Measurements from ENCODE around the gene ZDHHC8.

ZDHHC8 gene

DNA sequence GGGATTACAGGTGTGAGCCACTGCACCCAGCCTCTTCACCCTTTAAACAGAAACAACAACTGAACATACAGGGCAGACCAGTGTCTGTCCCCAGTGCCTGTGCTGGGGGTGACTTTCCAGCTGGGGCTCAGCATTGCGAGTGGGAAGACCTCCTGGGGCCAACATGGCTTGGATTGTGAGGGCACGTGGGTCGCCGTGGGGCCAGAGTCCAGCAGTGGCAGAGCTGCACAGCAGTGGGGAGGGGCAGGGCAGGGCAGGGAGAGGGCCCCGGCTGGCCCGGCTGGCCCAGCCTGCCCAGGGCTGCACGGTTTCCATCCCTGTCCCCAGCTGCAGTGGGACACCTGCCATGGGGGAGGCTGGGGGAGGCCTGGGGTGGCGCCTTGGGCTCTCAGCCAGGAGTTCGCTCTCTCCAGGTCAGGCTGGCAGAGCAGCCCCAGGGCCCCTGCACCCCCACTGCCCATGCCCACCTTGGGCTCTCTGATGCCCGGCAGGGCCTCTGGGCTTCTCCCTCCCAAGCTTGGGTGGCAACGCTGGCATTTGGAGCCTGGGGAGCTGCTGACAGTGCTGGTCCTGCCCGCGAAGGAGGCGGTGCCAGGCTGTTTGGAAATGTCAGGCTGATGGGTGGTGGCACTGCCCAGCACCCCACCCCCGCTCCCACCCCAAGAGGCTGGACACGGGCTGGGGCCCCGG is 49.7 kb downstream of the ZDHHC8 start:
- no peak for DNase-seq

DNA sequence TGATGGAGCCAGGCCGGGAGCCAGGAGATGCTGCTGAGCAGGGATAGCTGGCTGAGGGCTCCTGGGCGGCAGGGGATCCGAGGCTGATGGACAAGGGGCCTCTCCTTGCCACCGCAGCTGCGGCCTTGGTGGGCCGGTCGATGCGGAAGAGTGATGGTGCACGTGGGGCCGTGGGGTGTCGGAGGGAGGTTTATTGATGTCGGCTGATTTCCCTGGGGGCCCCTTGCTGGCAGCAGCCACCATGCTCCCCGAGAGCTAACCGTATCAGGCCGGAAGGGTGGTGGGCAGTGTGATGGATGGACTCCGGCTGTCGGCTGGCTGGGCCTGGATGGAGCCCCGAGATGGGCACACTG is 50.3 kb downstream of the ZDHHC8 start:
- DNase-seq: no peak

DNA sequence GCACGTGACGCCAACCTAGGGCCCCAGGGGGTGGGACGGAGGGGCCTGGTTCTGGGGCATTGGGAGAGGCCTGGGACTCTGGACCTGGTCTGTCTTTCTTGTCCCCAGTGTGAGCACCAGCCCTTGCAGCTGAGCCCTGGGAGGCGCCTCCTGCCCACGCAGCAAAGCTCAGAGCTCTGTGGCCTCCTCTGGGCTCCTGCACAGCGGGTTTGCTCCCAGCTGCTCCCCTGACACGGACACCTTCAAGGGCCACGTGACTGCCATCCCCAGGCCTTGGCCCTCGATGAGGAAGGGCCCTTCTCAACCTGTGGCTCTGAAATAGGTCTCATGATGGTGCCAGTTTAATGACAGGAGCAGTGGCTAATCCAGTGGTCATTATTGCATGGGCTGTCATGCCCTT is 50.8 kb downstream of the ZDHHC8 start:
- DNase-seq: no peak

DNA sequence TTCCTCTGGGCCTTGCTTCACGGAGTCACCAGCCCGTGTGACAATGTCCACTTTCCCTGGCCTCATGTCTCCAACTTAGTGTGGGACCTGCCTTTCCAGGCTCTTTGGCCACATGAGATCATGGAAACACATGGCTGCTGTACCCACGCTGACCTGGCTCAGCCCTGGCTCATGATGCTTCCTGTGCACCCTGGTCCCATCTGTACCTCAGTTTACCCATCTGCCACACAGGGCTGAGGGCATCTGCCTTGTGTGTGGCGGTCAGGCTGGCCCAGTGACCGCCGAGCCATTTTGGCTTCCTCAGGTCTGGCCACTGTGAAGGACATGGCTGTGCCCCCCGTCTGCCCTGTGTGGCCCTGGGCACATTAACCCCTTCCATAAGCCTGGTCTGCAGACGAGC is 51.5 kb downstream of the ZDHHC8 start:
- DNase-seq: no peak

DNA sequence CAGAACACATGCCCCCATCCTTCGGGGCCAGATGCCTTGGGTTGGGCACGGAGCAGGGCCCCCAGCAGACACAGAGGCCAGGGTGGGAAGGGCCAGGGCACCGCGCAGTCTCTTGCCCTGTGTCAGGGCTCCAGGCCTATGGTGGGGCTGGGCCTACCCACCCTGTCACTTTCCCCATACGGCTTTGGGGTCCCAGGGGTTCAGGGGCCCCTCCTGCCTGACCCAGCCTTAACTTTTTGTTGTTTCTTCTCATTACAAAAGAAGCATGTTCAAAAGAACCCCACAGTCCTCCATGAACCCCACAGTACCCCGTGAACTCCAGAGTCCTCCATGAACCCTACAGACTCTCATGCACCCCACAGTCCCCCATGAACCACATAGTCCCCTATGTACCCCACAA is 52.2 kb downstream of the ZDHHC8 start:
- DNase-seq: no peak

DNA sequence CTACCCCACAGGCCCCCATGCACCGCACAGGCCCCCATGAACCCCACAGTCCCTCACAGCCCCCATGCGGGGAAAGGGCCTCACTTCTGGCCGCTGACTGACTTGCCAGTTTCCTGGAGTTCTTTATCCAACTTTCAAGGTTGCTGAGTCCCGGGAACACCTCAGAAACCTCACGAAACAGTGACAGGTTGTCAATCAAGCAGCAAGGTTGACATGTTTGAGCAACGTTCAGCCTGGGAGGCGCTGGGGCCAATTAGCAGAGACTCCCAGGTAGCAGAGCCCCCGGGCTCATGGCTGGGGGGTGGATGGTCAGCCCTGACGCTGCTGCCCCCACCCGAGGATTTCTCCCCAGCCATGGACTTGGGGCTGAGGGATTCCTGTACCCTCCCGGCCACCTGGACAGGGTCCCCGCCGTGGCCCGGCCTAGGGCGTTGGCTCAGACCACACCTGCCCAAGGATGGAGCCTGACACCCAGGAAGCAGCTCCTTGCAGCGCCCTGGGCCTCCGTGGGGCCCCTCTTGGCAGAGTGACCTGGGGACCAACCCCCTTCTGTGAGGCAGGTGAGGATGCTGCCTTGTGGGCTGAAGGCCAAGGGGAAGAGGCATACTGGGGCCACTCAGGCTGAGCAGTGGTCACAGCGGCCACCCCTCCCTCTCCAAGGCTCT is 53.0 kb downstream of the ZDHHC8 start:
- DNase-seq: no peak

DNA sequence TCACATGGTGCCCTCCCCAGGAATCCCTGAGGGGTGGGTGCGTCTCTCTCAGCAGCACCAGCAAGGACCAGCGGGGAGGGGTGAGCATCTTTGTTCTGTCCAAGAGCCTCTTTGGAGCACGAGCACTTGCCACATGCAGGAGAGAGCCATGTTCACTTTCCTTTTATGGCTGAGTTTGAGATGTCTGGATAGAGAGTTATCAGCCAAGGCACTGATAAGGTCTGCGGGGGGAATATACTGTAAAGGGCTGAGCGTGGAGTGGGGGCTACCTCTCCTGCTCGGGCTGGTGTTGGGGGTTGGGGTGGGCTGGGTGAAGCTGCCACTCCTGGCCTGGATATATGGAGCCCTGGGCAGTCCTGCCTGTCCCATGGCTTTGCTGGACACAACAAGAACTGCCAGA is 54.1 kb downstream of the ZDHHC8 start:
- no peak for DNase-seq

DNA sequence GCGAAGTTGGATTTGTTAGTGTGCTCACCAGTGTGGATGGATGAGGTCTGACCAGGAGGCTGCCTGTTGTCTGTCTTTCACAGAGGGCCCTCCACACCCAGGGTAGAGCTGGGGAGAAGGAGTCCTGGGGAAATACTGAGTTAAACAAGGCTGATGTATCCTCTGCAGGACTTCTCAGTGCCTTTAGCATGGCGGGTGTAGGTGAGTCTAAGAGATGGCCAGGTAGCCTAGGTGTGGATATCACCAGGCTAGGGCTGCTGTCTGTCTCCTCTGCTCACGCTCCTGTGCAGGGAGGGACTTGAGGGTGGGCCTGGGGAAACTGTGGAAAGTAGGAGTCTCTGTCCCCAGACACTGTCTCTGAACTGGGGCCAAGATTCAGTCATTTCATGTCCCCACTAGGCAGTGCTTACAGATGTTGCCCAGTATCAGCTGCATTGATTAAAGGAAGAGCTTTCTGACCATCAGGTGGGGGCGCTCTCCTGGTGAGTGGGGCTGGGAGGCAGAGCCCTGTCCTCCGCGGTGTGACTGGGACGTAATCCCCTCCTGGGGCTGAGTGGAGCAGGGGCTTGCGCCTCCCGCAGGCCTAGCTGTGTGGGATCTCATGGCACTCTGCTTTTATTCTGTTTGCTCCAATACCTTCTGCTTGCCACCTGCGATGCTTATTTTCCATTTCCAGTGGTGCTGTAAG is 54.7 kb downstream of the ZDHHC8 start:
- no peak for DNase-seq

DNA sequence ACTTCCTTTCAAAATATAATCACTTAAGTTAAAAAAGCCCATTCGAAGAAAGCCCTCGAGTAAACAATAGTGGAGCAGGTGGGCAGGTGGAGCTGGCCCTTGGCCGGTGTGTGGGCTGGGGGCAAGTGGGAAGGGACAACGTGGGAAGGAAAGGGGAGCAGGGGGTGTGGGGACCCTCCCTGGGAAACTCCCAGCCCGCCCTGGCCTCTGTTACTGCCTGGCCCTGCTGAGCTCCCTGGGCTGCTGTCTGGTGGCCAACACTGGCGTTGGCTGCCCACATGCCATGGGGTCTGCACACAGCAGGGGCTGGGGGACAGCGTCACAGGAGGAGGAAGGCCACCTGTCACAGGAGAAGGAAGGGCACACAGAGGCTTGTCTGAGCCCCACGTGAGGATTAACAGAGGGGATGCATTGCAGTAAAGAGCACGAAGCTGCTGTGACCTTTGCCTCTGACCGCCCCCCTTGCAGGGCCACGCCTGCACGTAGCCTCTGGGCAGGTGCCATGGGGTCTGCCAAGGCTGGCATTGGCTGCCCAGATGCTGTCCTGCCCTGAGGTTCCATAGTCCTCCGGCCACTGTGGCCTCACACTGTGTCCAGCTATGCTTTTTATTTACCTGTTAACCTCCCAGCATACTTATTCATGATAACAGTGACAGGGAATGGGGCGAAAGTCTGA is 55.4 kb downstream of the ZDHHC8 start:
- no peak for DNase-seq

DNA sequence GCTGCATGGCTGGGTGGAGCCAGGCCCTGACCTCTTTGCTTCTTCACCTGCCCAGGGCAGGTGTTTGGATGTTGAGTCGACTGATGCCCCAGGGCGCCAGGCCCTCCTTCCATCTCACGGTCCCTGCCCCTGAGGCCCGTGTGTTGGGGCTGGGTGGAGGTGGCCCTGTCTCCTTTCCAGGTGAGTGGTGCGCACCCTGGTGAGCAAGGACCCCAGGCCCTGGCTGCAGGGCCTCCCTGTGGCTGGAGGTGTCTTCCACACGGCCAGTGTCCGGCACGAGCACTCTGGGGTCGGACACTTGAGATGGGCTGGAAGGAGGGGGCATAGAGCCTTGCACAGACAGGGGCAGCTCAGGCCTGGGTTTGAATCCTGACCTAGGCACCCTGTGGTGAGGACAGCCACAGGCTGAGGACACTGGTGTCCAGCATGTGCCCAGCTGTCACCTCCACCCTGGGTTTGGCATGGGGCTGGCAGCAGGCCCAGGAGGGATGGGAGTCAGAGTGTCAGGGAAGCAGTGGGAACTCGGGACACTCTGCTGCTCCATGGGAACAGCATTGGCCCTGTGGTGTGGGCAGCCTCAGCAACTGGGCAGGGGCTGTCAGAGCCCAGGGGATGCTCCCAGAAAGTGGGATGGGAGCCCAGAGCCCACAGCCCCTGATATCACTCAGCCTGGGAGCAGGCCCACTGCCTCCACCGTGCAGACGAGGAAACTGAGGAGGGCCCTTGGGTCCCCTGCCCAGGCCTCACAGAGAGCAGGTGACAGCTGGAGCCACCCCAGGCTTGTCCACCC is 56.4 kb downstream of the ZDHHC8 start:
- DNase-seq: no peak

DNA sequence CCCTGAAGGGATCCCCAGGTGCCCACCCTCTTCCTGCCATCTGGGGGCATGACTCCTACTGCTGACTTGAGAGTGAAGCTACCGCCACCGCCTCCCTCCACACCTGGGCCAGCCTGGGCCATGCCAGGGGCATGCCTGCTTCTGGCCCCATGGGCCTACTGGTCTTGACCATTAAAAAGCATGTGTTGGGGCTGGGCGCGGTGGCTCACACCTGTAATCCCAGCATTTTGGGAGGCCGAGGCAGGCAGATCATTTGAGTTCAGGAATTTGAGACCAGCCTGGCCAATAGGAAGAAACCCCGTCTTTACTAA is 56.9 kb downstream of the ZDHHC8 start:
- DNase-seq: no peak

DNA sequence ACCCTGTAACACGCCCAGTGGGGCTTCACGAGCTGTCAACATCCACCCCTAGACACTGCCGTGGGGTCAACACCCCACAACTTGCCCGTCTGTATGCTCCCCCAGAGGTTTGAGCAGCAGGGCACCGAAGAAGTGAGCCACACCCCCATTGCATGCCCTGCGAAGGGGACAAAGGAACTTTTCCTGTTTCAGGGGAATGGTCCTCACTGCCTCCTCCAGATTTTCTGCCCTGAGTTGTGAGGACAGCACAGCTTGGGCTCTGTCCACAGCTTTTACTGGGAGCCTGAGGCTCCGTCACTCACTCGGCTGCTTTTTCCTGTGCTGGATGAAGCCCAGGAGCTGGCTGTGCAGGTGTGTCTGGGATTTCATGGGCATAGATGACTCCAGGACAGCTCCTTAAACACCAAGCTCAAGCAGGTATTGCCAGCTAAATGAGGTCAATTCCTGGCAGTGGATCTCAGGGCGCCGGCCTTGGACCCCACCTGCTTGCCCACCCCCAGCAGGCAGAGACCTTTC is 59.5 kb downstream of the ZDHHC8 start:
- DNase-seq: no peak

DNA sequence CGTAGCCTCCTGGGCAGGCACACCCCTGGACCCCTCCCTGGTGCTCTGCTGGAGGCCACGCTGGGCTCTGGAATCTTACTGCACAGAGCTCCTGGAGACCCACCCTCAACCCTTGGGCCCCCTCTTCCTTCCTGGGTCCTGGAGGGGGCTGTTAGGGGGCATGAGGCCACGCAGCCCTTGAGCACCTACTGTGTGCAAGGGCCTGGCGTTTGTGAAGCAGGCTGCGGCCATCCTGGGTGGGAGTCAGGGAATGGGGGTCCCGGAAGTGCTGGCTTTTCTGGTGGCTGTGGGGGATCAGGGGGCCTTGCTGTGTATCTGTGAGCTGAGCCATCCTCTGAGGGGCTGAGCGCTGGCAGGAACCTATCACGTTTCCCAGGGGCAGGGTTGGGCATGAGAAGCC is 60.2 kb downstream of the ZDHHC8 start:
- no peak for DNase-seq

DNA sequence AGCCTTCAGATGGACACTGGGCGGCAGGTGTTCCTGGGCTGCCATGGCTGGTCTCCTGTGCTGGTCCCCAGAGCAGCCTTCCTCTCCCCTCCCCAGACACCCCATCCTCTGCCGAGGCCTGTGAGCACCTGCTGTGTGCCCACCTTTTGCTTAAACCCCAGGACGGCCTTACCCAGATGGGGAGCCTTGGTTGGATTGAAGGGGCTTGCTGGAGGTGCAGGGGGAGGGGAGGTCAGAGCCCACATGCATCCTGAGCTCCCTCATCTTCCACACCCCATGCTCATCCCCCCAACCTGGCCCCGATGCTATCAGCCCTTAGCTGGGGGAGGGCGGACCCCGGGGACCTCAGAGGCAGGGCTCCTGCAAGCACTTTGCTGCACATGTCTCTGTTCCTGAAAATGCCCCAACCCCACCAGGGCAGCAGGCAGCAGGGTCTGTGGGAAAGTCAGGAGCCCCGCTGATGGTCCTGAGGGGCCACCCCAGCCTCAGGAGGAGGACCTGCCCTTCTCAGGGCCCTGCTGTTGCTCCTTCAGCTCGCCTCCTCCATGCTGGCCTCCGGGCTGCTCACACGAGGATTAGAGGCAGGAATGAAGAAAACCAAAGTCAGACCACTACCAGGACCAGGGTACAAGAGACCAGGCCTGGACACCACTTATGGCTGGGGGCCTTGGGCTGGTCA is 60.8 kb downstream of the ZDHHC8 start:
- no peak for DNase-seq

DNA sequence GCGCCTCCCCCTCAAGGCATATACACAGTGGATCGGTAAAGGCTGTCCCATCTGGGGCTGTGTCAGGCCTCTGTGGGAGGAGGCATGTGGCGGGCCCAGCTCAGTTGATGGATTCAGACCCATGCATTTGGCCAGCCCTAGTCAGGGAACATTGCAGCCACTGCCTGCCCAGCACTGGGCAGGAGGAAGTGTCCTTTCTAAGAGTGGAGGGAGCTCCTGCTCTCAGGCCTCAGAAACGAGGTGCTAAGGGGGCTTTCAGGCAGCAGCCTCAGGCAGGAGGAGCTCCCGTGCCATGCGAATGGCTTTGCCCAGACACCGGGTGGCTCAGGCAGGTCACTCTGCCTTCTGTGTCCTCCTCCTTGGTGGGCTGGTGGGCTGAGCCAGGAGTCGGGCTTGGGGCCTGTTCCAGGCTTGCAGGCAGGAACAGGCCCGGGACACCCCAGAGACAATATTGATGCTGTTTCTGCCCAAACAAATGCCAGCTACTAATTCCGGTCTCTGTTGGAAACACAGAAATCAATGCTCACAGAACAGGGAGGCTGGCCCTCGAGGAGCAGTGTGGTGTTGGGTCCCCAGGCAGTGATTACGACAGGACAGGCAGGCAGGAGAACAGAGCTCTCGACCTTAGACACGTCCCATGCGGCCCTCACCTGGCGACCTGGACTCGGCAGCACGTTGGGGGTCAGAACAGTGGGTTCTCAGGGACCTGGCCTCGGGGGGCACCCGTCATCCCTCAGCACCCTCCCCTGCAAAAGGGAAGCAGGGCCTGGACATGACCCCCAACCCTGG is 61.6 kb downstream of the ZDHHC8 start:
- DNase-seq: no peak

DNA sequence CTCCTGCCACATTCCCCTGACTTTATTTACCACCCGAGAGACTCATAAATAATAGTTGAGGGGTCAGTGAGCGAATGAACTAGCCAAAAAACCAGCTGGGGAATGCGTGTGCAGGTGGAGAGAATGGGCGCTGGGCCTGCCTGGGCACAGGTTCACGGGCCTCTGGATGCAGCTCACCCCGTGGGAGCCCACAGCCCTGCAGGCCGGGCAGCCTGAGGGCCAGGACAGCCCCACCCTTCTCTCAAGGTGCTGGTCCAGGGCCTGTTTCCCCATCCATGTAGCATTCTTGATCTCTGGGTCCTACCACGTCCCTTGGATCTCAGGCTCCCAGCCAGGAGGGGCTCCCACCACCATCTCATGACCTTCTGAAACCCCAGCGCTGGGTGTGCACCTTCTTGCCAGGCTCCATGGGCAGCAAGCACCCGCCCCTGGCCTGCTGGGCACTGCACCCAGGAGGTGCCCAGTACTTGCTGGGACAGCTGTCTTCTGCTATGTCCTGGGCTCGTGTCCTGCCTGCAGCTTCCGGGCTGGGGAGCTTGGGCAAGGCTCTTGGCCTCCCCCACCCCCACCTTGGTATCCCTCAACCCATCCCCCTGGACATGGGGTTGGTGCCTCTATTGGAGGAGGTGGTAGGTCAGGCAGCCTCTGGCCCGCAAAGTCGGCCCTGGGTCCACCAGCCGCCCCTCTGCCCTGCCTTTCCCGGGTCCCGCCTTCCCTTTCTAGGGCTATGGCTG is 62.3 kb downstream of the ZDHHC8 start:
- no peak for DNase-seq

DNA sequence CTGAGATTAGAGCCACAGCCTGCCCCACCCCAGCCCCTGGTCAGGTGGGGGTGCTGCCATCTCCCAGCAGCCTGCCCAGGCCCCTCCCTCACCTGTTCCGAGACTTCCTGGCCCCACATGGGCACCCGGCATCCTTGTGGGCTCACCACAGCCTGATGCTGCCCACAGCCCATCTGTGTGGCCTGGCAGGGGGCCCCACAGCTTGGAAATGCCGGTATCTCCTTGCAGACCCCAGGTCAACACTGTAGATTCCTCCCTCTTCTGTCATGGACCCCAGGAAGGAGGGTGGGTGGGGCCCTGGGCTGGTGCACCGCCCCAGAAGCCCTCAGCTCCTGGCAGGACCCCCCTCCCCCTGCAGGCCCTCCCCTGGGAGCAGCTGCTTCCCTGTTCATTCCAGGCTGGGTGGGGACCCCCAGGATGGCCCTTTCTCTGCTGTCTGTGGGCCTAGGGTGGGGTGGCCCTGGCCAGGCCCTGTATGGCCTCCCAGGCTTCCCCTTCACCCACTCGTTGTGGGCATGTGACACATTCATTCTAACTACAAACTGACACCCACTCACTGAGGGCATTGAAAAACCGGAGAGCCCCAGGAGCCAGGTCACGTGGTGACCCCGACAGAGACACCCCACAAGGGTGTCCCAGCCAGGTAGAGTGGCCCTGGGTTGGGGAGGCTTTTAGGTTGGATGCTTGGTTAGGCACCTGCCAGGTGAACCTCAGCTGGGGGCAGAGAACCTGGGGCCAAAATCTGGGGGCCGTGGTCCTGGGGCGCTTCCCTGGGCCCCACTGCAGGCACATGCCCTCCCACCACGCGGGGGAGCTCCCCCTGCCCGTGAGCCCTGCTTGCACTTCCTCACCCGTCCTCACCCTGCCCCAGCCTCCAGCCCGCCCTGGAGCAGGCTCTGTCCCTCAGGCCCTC is 63.3 kb downstream of the ZDHHC8 start:
- DNase-seq: no peak

DNA sequence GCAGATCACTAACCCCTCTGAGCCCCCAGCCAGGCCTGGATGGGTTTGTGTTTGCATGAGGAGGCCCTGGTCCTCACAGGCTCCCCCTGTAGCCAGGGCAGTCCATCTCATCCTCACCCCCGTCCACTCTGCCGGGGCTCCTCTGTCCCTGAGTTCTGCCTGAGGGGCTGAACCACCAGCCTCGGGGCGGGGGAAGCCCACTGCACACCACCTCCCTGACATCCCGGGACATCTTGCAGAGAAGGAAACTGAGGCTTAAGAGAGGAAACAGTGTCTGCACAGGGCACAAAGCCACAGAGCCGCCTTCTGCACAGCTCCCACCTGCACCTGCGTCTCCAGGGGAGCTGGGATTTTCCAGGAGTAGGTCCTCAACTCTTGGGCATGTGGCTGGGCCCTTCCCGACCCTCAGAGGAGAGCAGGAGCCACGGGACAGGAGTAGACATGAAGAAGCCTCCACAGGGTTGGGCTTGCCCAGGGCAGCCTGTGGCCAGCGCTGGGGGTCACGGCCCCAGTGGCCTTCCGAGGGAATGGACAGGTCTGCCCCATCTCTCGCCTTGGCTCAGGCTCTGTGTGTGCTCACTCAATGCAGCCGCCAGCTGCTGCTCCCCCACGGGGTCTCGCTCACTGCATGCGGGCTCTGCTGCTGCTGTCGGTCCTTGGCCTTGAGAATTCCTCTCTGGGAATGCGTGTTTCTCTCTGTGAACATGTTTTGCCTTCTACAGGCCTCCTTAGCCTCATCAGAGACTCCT is 64.7 kb downstream of the ZDHHC8 start:
- DNase-seq: no peak
